ENCODE data around the gene CLEC11A.

CLEC11A gene

GRCh38 chr19:50717891-50718254, 5.3 kb upstream of the CLEC11A start:
- H3K27ac ChIP-seq (ENCODE audit: low read length) = no peak overlapping the region
- no peak overlapping the region for H3K4me3 ChIP-seq (ENCODE audit: low read length in 2 of 2)
- no peak overlapping the region for H3K9ac ChIP-seq (ENCODE audit: low read length in 2 of 2)
- H3K9me3 ChIP-seq (ENCODE audit: control insufficient read depth in 2 of 2, low read length in 2 of 2) = no peaks in the 10 kb centered on the region
- H3K36me3 ChIP-seq (ENCODE audit: control insufficient read depth in 2 of 2, insufficient read depth in 2 of 2, low read length in 2 of 2) = no peaks in the 10 kb centered on the region
- H3K4me1 ChIP-seq (ENCODE audit: control insufficient read depth, insufficient read depth, low read length) = peaks cover 12% of the 10 kb centered on the region
- H3K27me3 ChIP-seq (ENCODE audit: control insufficient read depth in 1 of 2, insufficient read depth in 2 of 2, low read length in 2 of 2) = peaks cover 38 to 42% of the 10 kb centered on the region in 2 donors

- peaks cover 43 to 44% of the 10 kb centered on the region in 2 donors for H3K27me3 ChIP-seq (ENCODE audit: control insufficient read depth in 1 of 2, insufficient read depth in 2 of 2, low read length in 2 of 2)
- peaks cover 12% of the 10 kb centered on the region for H3K4me1 ChIP-seq (ENCODE audit: control insufficient read depth, insufficient read depth, low read length)
- H3K27ac ChIP-seq (ENCODE audit: low read length) = no peak overlapping the region
- H3K9me3 ChIP-seq (ENCODE audit: control insufficient read depth in 2 of 2, low read length in 2 of 2) = no peaks in the 10 kb centered on the region
- H3K9ac ChIP-seq (ENCODE audit: low read length in 2 of 2) = no peak overlapping the region
- peak overlapping the region in 1 of 2 donors; percentile 15 for H3K4me3 ChIP-seq (ENCODE audit: low read length in 2 of 2)
- H3K36me3 ChIP-seq (ENCODE audit: control insufficient read depth in 2 of 2, insufficient read depth in 2 of 2, low read length in 2 of 2) = no peaks in the 10 kb centered on the region
Observed at GRCh38 chr19:50718255-50719118, 4.7 kb upstream of the CLEC11A start.

DNA sequence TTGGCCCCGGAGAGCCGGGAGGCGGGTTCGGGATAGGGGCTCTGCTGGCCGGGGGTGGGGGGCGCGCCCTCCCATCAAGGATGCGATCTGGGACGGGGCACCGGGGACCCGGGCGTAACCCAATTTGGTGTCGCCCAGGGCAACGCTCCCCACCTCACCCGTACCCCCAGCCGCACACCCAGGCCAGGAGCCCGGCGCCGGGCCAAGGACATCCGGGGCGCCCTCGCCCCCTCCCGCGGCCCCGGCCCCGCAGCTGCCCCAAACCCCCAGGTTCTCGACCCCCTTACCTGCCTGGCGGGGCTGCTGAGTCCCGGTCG, 4.1 kb upstream of the CLEC11A start:
- peak overlapping the region in 1 of 2 donors; percentile 15 for H3K4me3 ChIP-seq (ENCODE audit: low read length in 2 of 2)
- no peaks in the 10 kb centered on the region for H3K36me3 ChIP-seq (ENCODE audit: control insufficient read depth in 2 of 2, insufficient read depth in 2 of 2, low read length in 2 of 2)
- H3K9ac ChIP-seq (ENCODE audit: low read length in 2 of 2) = no peak overlapping the region
- H3K27me3 ChIP-seq (ENCODE audit: control insufficient read depth in 1 of 2, insufficient read depth in 2 of 2, low read length in 2 of 2) = peaks cover 43 to 45% of the 10 kb centered on the region in 2 donors
- peaks cover 13% of the 10 kb centered on the region for H3K4me1 ChIP-seq (ENCODE audit: control insufficient read depth, insufficient read depth, low read length)
- no peak overlapping the region for H3K27ac ChIP-seq (ENCODE audit: low read length)
- no peaks in the 10 kb centered on the region for H3K9me3 ChIP-seq (ENCODE audit: control insufficient read depth in 2 of 2, low read length in 2 of 2)

DNA sequence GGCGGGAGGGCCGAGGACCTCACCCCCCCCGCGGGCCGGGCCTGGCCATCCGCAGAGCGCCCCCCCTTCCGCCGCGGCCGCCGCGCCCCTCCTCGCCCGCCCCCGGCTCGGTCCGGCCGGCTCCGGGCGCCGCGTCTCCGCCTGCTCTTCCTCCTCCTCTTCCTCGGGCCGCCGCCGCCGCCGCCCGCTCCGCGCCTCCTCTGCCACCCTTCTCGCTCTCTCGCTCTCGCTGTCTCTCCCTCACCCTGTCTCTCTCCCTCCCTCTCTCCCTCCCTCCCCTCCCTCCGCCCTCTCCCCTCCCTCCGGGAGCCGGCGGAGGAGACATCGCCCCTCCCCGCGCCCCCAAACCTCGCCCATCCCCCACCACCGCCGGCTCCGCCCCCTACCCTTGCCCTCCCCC, 3.6 kb upstream of the CLEC11A start, which contains the start of gene SHANK1:
Gene SHANK1, minus strand, starts transcription at position 237 of the 400 bp plus-strand sequence. CDS start 2,883 bp downstream, outside the sequence.
- no peak within 1 kb of the TSS for H3K27ac ChIP-seq (ENCODE audit: low read length)
- H3K4me3 ChIP-seq (ENCODE audit: low read length in 2 of 2) = peak within 1 kb of the TSS in 1 of 2 donors; percentile 15

GRCh38 chr19:50720181-50720920, 2.8 kb upstream of the CLEC11A start:
- peaks cover 24% of the 10 kb centered on the region for H3K4me1 ChIP-seq (ENCODE audit: control insufficient read depth, insufficient read depth, low read length)
- H3K27me3 ChIP-seq (ENCODE audit: control insufficient read depth in 1 of 2, insufficient read depth in 2 of 2, low read length in 2 of 2) = peaks cover 40 to 41% of the 10 kb centered on the region in 2 donors
- H3K4me3 ChIP-seq (ENCODE audit: low read length in 2 of 2) = no peak overlapping the region
- no peaks in the 10 kb centered on the region for H3K36me3 ChIP-seq (ENCODE audit: control insufficient read depth in 2 of 2, insufficient read depth in 2 of 2, low read length in 2 of 2)
- H3K9ac ChIP-seq (ENCODE audit: low read length in 2 of 2) = no peak overlapping the region
- H3K9me3 ChIP-seq (ENCODE audit: control insufficient read depth in 2 of 2, low read length in 2 of 2) = no peaks in the 10 kb centered on the region
- H3K27ac ChIP-seq (ENCODE audit: low read length) = no peak overlapping the region

More for the DNA sequence above, 3.6 kb upstream of the CLEC11A start, which contains the start of gene SHANK1:
- Histone ChIP-seq H3K36me3 (ENCODE audit: control insufficient read depth in 2 of 2, insufficient read depth in 2 of 2, low read length in 2 of 2) (no peaks in the 10 kb centered on the region), H3K9me3 (ENCODE audit: control insufficient read depth in 2 of 2, low read length in 2 of 2) (no peaks in the 10 kb centered on the region), H3K27me3 (ENCODE audit: control insufficient read depth in 1 of 2, insufficient read depth in 2 of 2, low read length in 2 of 2) (peaks cover 43 to 45% of the 10 kb centered on the region in 2 donors), H3K9ac (ENCODE audit: low read length in 2 of 2) (no peak within 1 kb of the TSS), H3K4me1 (ENCODE audit: control insufficient read depth, insufficient read depth, low read length) (peaks cover 18% of the 10 kb centered on the region)

DNA sequence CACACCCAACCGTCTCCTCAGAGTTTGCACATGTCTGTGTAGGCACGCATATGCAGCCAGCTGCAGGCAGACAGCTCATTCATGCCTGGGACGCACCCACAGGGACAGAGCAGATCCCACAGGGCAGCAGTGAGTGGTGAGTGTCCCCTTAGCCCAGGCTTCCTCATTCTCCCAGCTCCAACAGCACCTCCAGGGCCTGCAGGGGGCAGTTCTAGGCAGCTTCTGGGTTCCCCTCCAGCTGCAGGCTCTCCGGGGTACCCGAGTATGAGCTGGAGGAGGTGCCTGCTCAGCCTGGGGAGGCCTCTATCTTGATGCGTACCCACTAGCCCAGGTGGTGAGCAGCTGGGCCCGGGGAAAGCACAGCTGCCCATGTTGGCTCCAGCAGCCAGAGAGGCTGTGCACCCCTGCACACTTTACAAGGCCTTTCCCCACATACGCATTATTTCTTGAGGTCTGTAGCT, 2.2 kb upstream of the CLEC11A start:
- Histone ChIP-seq H3K27ac (ENCODE audit: low read length) (no peak overlapping the region), H3K27me3 (ENCODE audit: control insufficient read depth in 1 of 2, insufficient read depth in 2 of 2, low read length in 2 of 2) (peaks cover 35 to 36% of the 10 kb centered on the region in 2 donors), H3K36me3 (ENCODE audit: control insufficient read depth in 2 of 2, insufficient read depth in 2 of 2, low read length in 2 of 2) (no peaks in the 10 kb centered on the region), H3K9ac (ENCODE audit: low read length in 2 of 2) (no peak overlapping the region), H3K9me3 (ENCODE audit: control insufficient read depth in 2 of 2, low read length in 2 of 2) (no peaks in the 10 kb centered on the region), H3K4me3 (ENCODE audit: low read length in 2 of 2) (no peak overlapping the region), H3K4me1 (ENCODE audit: control insufficient read depth, insufficient read depth, low read length) (peaks cover 30% of the 10 kb centered on the region)

- peaks cover 30% of the 10 kb centered on the region for H3K4me1 ChIP-seq (ENCODE audit: control insufficient read depth, insufficient read depth, low read length)
- no peak overlapping the region for H3K9ac ChIP-seq (ENCODE audit: low read length in 2 of 2)
- H3K27ac ChIP-seq (ENCODE audit: low read length) = no peak overlapping the region
Observed at GRCh38 chr19:50721441-50722137, 1.6 kb upstream of the CLEC11A start.

GRCh38 chr19:50722201-50723013, 757 bp upstream of the CLEC11A start:
- H3K9me3 ChIP-seq (ENCODE audit: control insufficient read depth in 2 of 2, low read length in 2 of 2) = no peaks in the 10 kb centered on the region
- H3K27ac ChIP-seq (ENCODE audit: low read length) = no peak overlapping the region
- peaks cover 30% of the 10 kb centered on the region for H3K4me1 ChIP-seq (ENCODE audit: control insufficient read depth, insufficient read depth, low read length)
- H3K36me3 ChIP-seq (ENCODE audit: control insufficient read depth in 2 of 2, insufficient read depth in 2 of 2, low read length in 2 of 2) = no peaks in the 10 kb centered on the region
- H3K9ac ChIP-seq (ENCODE audit: low read length in 2 of 2) = no peak overlapping the region
- peaks cover 29 to 35% of the 10 kb centered on the region in 2 donors for H3K27me3 ChIP-seq (ENCODE audit: control insufficient read depth in 1 of 2, insufficient read depth in 2 of 2, low read length in 2 of 2)
- peak overlapping the region in 1 of 2 donors; percentile 59 for H3K4me3 ChIP-seq (ENCODE audit: low read length in 2 of 2)

More at GRCh38 chr19:50721441-50722137, 1.6 kb upstream of the CLEC11A start:
- H3K36me3 ChIP-seq (ENCODE audit: control insufficient read depth in 2 of 2, insufficient read depth in 2 of 2, low read length in 2 of 2) = no peaks in the 10 kb centered on the region
- H3K4me3 ChIP-seq (ENCODE audit: low read length in 2 of 2) = no peak overlapping the region
- H3K27me3 ChIP-seq (ENCODE audit: control insufficient read depth in 1 of 2, insufficient read depth in 2 of 2, low read length in 2 of 2) = peaks cover 29 to 33% of the 10 kb centered on the region in 2 donors
- no peaks in the 10 kb centered on the region for H3K9me3 ChIP-seq (ENCODE audit: control insufficient read depth in 2 of 2, low read length in 2 of 2)

DNA sequence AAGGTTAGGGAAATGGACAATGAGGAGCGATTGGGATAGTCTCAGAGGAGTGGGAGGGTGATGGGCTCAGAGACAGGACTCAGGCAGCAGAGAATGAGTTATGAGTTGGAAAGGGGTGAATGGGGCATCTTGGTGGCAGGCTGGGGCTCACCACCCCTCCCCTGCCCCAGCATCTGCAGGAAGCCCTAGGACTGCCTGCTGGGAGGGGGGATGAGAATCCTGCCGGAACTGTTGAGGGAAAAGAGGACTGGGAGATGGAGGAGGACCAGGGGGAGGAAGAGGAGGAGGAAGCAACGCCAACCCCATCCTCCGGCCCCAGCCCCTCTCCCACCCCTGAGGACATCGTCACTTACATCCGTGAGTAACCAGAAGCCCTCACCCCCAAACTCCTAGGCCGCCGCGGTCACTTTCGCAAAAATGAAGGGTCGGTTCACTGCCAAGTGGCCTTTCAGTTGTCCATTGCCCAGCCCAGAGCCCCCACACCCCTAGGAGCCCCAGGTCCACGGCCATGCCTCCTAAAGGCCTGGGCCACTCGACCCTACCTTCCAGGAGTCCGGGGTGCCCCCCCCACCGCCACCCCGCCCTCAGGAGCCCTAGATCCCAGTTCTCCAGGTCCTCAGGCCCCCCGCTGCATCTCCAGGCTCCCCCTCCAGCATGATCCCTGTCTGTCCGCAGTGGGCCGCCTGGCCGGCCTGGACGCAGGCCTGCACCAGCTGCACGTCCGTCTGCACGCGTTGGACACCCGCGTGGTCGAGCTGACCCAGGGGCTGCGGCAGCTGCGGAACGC, 764 bp downstream of the CLEC11A start:
- Histone ChIP-seq H3K36me3 (ENCODE audit: control insufficient read depth in 2 of 2, insufficient read depth in 2 of 2, low read length in 2 of 2) (no peaks in the 10 kb centered on the region), H3K27ac (ENCODE audit: low read length) (no peak overlapping the region), H3K9me3 (ENCODE audit: control insufficient read depth in 2 of 2, low read length in 2 of 2) (no peaks in the 10 kb centered on the region), H3K4me1 (ENCODE audit: control insufficient read depth, insufficient read depth, low read length) (peaks cover 27% of the 10 kb centered on the region), H3K27me3 (ENCODE audit: control insufficient read depth in 1 of 2, insufficient read depth in 2 of 2, low read length in 2 of 2) (peaks cover 30 to 39% of the 10 kb centered on the region in 2 donors), H3K9ac (ENCODE audit: low read length in 2 of 2) (peak overlapping the region; percentile 21 to 38), H3K4me3 (ENCODE audit: low read length in 2 of 2) (peak overlapping the region; percentile 70 to 78)
